Heart right ventricle (tissue), 16 donors: ENCODE data around the gene TCF12. TPM values are rescaled to one million over a fixed set of nuclear protein-coding genes. Genes with fewer than 3 reads are reported as not detected.
A peak's percentile ranks its signal among the peaks of the same experiment; 100 is the strongest.

ENCODE experiments used
- ATAC-seq, 8 donors: fragments of 200-7000 bp; cut with Tn5 transposase; one replicate each; pipeline ENCODE4 v1.9.1; 2020; ENCODE audit warnings: mild to moderate bottlenecking in 8 of 8, moderate library complexity in 8 of 8, moderate number of reproducible peaks in 1 of 8
- DNase-seq, 2 donors: peaks; one replicate each; pipeline ENCODE4 v3.0.0-alpha.2; 2020
- H3K27ac ChIP-seq, 10 donors: fragments of 200-600 bp; sonication (generic) in 2 of 10; one replicate each; pipeline versions ENCODE4 v1.5.0 to v1.8.0; 2020 to 2022; ENCODE audit warnings: mild to moderate bottlenecking in 3 of 10
- H3K27me3 ChIP-seq, 7 donors: fragments of 200-600 bp; one replicate each; pipeline ENCODE4 v1.8.0; 2021 to 2022; ENCODE audit warnings: mild to moderate bottlenecking in 2 of 7
- H3K36me3 ChIP-seq, 9 donors: fragments of 200-600 bp; sonication (generic) in 1 of 9; one replicate each; pipeline versions ENCODE4 v1.5.0 to v1.8.0; 2020 to 2022; ENCODE audit warnings: mild to moderate bottlenecking in 2 of 9
- H3K4me1 ChIP-seq, 9 donors: fragments of 200-600 bp; sonication (generic) in 1 of 9; one replicate each; pipeline versions ENCODE4 v1.5.0 to v1.8.0; 2020 to 2022; ENCODE audit warnings: mild to moderate bottlenecking in 4 of 9
- H3K4me3 ChIP-seq, 10 donors: fragments of 200-600 bp; sonication (generic) in 2 of 10; one replicate each; pipeline versions ENCODE4 v1.5.0 to v1.8.0; 2020 to 2022; ENCODE audit warnings: mild to moderate bottlenecking in 7 of 10, moderate library complexity in 2 of 10
- H3K9me3 ChIP-seq, 11 donors: fragments of 200-600 bp in 10 of 11; sonication (generic) in 2 of 11; one replicate each; pipeline versions ENCODE4 v1.5.0 to v1.8.0; 2013 to 2022; ENCODE audit warnings: mild to moderate bottlenecking in 2 of 11, control low read depth in 1 of 11, moderate library complexity in 1 of 11
- CTCF ChIP-seq, 9 donors: fragments of 200-600 bp; sonication (generic) in 2 of 9; IDR thresholded peaks; one replicate each; pipeline versions ENCODE4 v1.5.0 to v1.8.0; 2021 to 2022; ENCODE audit warnings: antibody characterized with exemption in 9 of 9, mild to moderate bottlenecking in 5 of 9, moderate library complexity in 1 of 9
- WGBS, 2 donors: extraction: QIAGEN DNeasy Blood & Tissue Kit; methylation state at CpG; one replicate each; pipeline ENCODE4 v1.1.7; 2013; ENCODE audit warnings: inconsistent platforms in 1 of 2; 5-methylcytosine and 5-hydroxymethylcytosine counted together
- intact Hi-C, 10 donors: fragments of 100-400 bp; cut with DNase I; formaldehyde crosslinking; loops; one replicate each; pipeline versions ENCODE4 v1.11.1 to v1.14.2; 2022
- polyA plus RNA-seq, 2 donors: library from polyadenylated mRNA; stranded (reverse); fragments of 200-250 nt; gene quantifications; one replicate each; pipeline ENCODE4 v1.2.3, GENCODE V29; 2013
- total RNA-seq, 10 donors: library from RNA; stranded (reverse); fragmentation: NEBNext Ultra II Directional in 3 of 10; extraction: Animal tissue kit (Norgen Biotek cat#: 25700) in 3 of 10; gene quantifications; one replicate each; pipeline versions ENCODE4 v1.2.1 to v1.2.4, GENCODE V29; 2021 to 2023
- donor health status: Arrhythmogenic right ventricular cardiomyopathy.
- donor health status: ischemic (EF 13 %, LVEDD 7.1; RV severe dilation, severe dysfunction).
- donor health status: healthy with polysubstance abuse.
- donor health status: DM: no; HTN: yes; CAD: no.
- donor health status: DM: no; HTN: no; CAD: no.
- donor health status: ischemic (EF 25% LVEDD 6.9; RV normal size, moderate dysfunction).
- donor health status: ischemic (EF 25% LVEDD 5.7; RV mildly dilated, moderate dysfunction).
- donor health status: healthy.
- donor health status: DM: yes; HTN: yes; CAD: no.
- donor health status: Ischemic cardiomyopathy.
- donor health status: ischemic (EF 35%, LVEDD 5.7; RV mildly dilated, moderate dysfunction).
- donor health status: nonischemic (EF 11% LVEDD 7.7; RV severe dilation, severe dysfunction).
- donor health status: DM: yes; HTN: yes; CAD: no.
- donor health status: PGD.
- donor health status: ischemic (EF 29% LVEDD 5.4; RV normal size, mild dysfunction).
- donor health status: nonischemic (EF 23%, LVEDD 6.1; RV moderate dilation, normal function).

Gene TCF12
- total and polyA plus RNA-seq, 12 donors, result 8.7 to 55.7 (median 38.4) TPM

- DNase-seq (no peak), ATAC-seq (no peak)
- no peaks in the 10 kb centered on the region for H3K9me3 ChIP-seq
- intact Hi-C loops, result loop anchor here in 9 of 10 donors (5.0 to 10.0 kb wide), 7 partner anchors 71 to 389 kb away; no protein-coding TSS in a partner anchor
- H3K4me3 ChIP-seq, result no peak overlapping the region
- H3K27ac ChIP-seq, result no peak overlapping the region
- H3K4me1 ChIP-seq, result peaks cover 3 to 49% (median 39%) of the 10 kb centered on the region in 9 donors
- H3K27me3 ChIP-seq, result no peaks in the 10 kb centered on the region
- TF ChIP-seq CTCF (IDR thresholded peaks at IDR 0.05), result no peak
- 87% methylated on average over 4 of the region's 4 CpGs for WGBS, 2 donors
- H3K36me3 ChIP-seq, result peaks cover 0 to 3% (median 0%) of the 10 kb centered on the region in 9 donors
These were observed 2.6 kb upstream of the TCF12 start for GRCh38 chr15:56915888-56916287.

DNA sequence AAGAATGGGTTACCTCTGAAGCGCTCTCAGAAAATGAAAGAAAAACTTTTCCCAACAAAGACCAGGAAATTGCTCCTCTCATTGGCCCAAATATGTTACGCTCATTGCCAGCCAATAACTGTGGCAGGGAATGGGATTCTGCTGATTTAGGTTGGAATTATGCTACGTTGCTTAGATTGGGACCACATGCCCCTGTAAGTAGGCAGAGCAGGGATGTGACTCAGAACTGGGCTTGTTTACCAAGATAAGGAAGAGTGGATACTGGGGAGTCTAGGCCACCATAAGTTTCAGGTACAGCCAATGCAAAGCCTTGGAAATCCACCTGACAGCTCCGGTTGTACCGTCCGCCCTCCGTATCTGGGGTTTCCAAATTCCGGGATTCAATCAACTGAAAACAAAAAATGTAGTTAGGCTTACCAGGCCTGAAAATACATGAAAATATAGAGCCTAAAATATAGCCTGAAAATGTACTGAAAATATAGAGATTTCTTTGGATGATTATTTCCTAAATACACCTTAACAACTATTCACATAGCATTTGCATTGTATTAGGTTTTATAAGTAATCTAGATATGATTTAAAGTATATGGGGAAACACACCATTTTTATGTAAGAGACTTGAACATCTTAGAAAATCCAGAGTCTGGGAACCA is 1.5 kb upstream of the TCF12 start:
- peaks cover 3 to 59% (median 49%) of the 10 kb centered on the region in 9 donors for H3K4me1 ChIP-seq
- TF ChIP-seq CTCF (IDR thresholded peaks at IDR 0.05), result no peak
- H3K36me3 ChIP-seq, result peaks cover 0 to 13% (median 0%) of the 10 kb centered on the region in 9 donors
- ATAC-seq (no peak), DNase-seq (no peak)
- no peaks in the 10 kb centered on the region for H3K9me3 ChIP-seq
- H3K27ac ChIP-seq, result peak overlapping the region in 7 of 10 donors; percentile 97 to 98 (median 98)
- H3K27me3 ChIP-seq, result no peaks in the 10 kb centered on the region
- WGBS, 2 donors, result 95 to 96% methylated on average over 8 of the region's 8 CpGs
- intact Hi-C loops, result loop anchor here in 9 of 10 donors (5.0 to 10.0 kb wide), 7 partner anchors 70 to 388 kb away; no protein-coding TSS in a partner anchor
- H3K4me3 ChIP-seq, result peak overlapping the region in 9 of 10 donors; percentile 84 to 97 (median 91)

- peak overlapping the region; percentile 93 to 98 (median 98) for H3K27ac ChIP-seq
- peak in 6 of 8 donors; percentile 1 to 31 (median 22) for ATAC-seq
- H3K27me3 ChIP-seq, result no peaks in the 10 kb centered on the region
- peak overlapping the region; percentile 84 to 97 (median 91) for H3K4me3 ChIP-seq
- no peak for TF ChIP-seq CTCF (IDR thresholded peaks at IDR 0.05)
- peaks cover 3 to 66% (median 56%) of the 10 kb centered on the region in 9 donors for H3K4me1 ChIP-seq
- 13 to 20% methylated on average over 9 of the region's 9 CpGs for WGBS, 2 donors
- DNase-seq, result no peak
- peaks cover 0 to 18% (median 0%) of the 10 kb centered on the region in 9 donors for H3K36me3 ChIP-seq
- intact Hi-C loops, result loop anchor here in 9 of 10 donors (1.0 to 10.0 kb wide), 10 partner anchors 29 to 387 kb away; no protein-coding TSS in a partner anchor
- no peaks in the 10 kb centered on the region for H3K9me3 ChIP-seq
These were observed 795 bp upstream of the TCF12 start for GRCh38 chr15:56917652-56918045.

GRCh38 chr15:56919031-56919608 is 676 bp downstream of the TCF12 start:
- intact Hi-C loops, result loop anchor here in 9 of 10 donors (2.0 to 10.0 kb wide), 9 partner anchors 30 to 386 kb away; no protein-coding TSS in a partner anchor
- peaks cover 3 to 68% (median 60%) of the 10 kb centered on the region in 9 donors for H3K4me1 ChIP-seq

More at GRCh38 chr15:56919031-56919608, 676 bp downstream of the TCF12 start:
- H3K9me3 ChIP-seq, result no peaks in the 10 kb centered on the region
- H3K36me3 ChIP-seq, result peaks cover 0 to 31% (median 0%) of the 10 kb centered on the region in 9 donors
- H3K27ac ChIP-seq, result peak overlapping the region; percentile 93 to 98 (median 98)
- no peak for TF ChIP-seq CTCF (IDR thresholded peaks at IDR 0.05)
- WGBS, 2 donors, result 0% methylated on average over 76 to 81 of the region's 81 CpGs
- ATAC-seq (peak in 6 of 8 donors; percentile 9 to 57 (median 44)), DNase-seq (peak; percentile 36 to 53)
- no peaks in the 10 kb centered on the region for H3K27me3 ChIP-seq
- peak overlapping the region; percentile 84 to 97 (median 91) for H3K4me3 ChIP-seq
